ENCODE data around the gene SMYD3.

Gene SMYD3

DNA sequence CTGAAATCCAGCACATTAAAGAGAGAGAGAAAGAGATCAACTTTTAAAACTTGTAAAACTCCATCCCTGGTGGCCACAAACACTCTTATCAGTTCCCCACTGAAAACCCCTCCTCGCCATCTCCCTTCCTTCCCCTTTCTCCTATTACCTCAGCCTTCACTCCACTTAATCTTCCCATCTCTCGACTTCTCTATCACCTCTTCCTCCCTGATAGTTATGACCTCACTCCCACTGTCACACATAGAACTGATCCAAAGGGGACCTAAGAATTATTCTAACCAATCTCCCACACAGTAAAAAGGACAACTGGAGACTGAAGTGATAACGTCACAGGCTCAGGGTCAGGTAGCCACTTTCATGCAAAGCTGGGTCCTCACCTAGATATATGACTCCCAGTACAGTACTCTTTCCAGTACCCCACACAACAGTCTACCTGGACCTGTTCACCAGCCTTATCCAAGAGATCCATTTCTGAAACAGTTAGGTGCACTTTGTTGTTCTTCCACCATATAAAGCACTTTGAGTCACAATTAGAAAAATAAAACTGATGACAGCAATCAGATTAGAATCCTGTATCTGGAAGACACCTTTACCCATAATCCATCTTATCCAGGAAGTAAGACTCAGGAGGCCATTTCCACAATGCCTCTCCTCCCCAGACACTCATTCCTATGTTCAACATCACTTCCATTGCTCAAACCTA, 324.8 kb downstream of the SMYD3 start:
- no peak for DNase-seq
- in situ Hi-C loops (cut with HindIII; ENCODE audit: low pct_ligation_motif_present, low pct_unique_long_range_greater_than_20kb, low sequenced_read_pairs): no loop called here

DNA sequence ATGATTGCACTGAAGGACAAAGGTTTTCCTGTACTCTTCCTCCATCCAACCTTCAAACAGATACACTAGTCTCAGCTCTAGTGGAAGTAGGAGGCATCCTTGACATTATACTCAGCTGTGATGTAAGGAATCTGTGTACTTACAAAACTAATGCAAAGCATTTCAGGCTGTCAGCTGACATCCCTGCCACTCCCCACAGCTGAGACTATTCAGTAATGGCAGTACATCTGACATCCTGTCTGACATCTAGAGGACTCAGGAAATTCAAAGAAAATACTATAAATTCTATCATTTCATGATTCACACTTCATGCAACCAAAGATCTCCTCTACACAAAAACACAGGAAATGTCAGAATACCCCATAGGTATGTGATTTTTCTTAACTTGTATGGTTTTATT, 325.8 kb downstream of the SMYD3 start:
- in situ Hi-C loops (cut with HindIII; ENCODE audit: low pct_ligation_motif_present, low pct_unique_long_range_greater_than_20kb, low sequenced_read_pairs): no loop called here
- no peak for DNase-seq

DNA sequence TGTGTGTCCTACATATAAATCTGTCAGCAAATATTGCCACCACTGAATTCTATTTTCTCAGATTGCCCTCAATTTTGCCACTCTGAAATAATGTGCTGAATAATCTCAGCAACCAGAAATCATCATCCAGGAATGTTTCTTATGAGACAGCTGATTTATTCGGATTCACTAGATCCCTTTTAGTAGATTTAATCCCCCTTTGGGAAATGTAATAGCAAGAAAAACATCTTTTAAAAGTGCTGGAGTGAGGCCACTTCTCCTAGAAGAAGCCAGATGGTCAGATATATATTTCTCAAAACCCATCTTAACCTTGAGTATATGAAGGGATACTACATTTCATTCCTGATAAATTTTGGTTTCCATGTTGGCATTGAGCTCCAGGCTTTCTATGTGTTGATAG, 327.7 kb downstream of the SMYD3 start:
- DNase-seq: no peak
- in situ Hi-C loops (cut with HindIII; ENCODE audit: low pct_ligation_motif_present, low pct_unique_long_range_greater_than_20kb, low sequenced_read_pairs): no loop called here

DNA sequence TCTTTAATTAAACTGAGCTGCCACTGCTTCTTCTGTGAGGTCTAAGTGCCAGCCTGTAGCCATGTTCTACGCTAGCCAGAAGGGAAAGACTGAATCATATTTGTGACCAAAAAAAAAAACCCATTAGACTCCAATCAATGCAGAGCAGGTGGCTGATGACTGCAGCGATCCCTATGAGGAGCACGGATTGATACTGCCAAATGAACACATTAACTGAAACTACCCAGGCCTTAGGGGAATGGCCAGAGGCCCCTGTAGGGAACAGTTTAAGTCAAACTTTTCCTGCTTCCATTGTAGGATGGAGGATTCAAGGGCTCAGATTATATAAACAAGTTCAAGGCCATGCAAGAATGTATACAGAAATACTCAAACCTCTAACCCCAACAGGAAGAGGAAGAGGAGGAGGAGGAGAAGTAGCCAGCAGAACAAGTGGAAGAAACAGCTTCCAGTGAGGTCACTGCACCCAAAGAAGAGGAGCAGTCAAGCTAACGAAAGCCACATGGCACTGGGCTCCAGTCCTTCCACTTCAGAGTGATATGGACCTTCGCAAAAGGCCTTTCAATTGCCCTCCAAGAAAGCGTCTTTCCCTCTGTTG, 328.3 kb downstream of the SMYD3 start:
- in situ Hi-C loops (cut with HindIII; ENCODE audit: low pct_ligation_motif_present, low pct_unique_long_range_greater_than_20kb, low sequenced_read_pairs): no loop called here
- DNase-seq: no peak

DNA sequence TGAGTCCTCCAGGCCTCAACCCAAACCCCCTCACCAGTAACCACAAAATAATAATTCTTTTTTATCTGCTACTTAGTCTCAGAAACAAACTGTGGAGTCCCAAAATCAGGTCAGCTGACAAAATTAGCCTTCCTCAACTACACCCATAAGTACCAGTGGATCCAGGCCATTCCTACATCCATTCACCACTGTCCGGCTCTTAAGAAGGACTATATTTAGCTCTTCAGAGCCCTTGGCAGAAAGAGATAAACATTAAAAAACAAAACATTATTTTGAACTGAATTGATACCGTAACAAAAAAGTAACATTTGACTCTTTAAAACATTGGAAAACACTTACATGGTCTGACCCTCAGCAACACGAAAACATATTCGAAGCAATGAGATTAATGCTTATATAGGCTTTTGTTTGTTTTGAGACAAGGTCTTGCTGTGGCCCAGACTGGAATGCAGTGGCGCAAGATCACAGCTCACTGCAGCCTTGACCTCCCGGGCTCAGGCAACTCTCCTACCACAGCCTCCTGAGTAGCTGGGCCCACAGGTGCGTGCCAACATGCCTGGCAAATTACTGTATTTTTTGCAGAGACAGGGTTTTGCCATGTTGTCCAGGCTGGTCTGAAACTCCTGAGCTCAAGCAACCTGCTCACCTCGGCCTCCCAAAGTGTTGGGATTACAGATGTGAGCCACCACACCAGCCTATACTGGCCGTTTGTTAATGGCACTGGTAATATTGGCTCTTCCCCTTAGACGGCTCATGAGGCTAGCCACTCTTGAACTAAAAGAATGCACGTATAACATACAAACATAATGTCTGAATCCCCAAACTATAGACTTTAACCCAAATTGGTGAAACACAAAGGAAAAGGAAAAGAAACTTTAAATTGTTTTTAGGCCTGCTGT, 330.7 kb downstream of the SMYD3 start:
- no peak for DNase-seq
- in situ Hi-C loops (cut with HindIII; ENCODE audit: low pct_ligation_motif_present, low pct_unique_long_range_greater_than_20kb, low sequenced_read_pairs): no loop called here

DNA sequence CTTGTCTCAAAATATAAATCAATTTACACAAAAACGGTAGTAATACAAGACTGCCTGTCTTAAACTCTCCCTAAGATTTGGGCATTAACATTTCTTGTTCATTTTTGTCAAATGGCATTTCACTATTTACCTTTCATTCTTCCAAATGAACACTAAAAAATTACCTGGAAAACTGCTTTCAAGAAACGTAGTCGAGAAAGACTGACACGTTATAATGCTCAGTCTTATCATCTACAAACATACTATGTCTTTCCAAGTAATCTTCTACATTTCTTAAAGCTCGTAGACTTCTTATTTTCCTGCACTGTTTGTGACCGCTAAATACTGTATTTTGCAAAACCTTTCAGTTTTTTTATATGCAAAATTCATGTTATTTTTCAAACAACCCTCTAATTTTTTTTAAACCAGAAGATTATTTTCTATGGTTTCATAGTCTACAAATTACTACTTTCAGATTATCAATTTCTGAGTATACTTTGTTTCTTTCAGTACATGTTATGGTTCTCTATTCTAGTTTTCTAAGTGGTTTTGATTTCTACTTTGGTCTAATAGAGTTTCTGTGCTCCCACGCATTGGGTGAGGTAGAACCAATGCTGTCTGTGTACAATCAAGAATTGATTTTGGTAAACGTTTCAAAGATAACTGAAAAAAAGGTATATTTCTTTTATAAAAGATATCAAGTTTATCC, 336.4 kb downstream of the SMYD3 start:
- DNase-seq: no peak

DNA sequence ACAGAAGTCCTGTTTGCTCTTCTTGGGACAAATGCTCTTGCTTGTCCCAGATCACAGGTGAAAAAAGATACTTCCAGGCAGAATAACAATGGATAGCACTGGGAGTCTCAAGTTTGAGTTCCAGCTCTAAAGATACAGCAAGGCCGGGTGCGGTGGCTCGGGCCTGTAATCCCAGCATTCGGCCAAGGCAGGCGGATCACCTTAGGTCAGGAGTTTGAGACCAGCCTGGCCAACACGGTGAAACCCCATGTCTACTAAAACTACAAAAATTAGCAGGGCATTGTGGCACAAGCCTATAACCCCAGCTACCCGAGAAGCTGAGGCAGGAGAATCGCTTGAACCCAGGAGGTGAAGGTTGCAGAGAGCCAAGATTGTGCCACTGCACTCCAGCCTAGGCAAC, 337.6 kb downstream of the SMYD3 start:
- DNase-seq: no peak
- in situ Hi-C loops (cut with HindIII; ENCODE audit: low pct_ligation_motif_present, low pct_unique_long_range_greater_than_20kb, low sequenced_read_pairs): no loop called here

More for the DNA sequence above, 336.4 kb downstream of the SMYD3 start:
- in situ Hi-C loops (cut with HindIII; ENCODE audit: low pct_ligation_motif_present, low pct_unique_long_range_greater_than_20kb, low sequenced_read_pairs): no loop called here

DNA sequence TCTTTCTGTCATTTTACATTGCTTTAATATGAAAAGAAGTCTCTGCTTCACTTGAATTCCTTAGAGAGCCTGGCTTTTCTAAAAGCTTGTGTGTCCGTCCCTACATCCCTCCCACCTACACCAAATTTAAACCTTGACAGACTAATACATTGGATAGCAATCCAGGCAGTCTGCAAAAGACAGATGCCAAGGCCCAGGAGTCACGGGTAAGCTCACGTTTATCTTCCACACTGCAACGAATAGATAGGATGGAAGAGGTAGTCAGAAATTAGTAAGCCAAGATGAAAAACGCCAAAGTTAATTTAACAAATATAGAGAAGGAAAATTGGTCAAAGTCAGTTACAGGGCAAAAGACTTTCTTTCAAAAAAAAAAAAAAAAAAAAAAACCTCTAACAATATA, 338.1 kb downstream of the SMYD3 start:
- in situ Hi-C loops (cut with HindIII; ENCODE audit: low pct_ligation_motif_present, low pct_unique_long_range_greater_than_20kb, low sequenced_read_pairs): no loop called here
- no peak for DNase-seq

DNA sequence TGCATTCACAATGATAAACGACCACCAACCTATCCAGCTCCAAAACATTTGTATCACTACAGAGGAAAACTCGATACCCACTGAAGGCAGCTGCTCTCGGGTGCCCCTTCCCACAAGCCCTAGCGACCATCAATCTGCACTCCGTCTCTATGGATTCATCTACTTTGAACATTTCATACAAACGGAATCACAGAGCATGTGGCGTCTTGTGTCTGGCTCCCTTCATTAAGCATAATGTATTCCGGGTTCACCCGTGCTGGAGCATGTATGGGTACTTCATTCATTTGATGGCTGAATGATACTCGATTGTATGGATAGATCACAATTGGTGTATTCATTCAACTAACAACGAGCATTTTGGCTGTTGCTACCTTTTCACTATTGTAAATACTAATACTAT, 340.2 kb downstream of the SMYD3 start:
- in situ Hi-C loops (cut with HindIII; ENCODE audit: low pct_ligation_motif_present, low pct_unique_long_range_greater_than_20kb, low sequenced_read_pairs): no loop called here
- DNase-seq: no peak

DNA sequence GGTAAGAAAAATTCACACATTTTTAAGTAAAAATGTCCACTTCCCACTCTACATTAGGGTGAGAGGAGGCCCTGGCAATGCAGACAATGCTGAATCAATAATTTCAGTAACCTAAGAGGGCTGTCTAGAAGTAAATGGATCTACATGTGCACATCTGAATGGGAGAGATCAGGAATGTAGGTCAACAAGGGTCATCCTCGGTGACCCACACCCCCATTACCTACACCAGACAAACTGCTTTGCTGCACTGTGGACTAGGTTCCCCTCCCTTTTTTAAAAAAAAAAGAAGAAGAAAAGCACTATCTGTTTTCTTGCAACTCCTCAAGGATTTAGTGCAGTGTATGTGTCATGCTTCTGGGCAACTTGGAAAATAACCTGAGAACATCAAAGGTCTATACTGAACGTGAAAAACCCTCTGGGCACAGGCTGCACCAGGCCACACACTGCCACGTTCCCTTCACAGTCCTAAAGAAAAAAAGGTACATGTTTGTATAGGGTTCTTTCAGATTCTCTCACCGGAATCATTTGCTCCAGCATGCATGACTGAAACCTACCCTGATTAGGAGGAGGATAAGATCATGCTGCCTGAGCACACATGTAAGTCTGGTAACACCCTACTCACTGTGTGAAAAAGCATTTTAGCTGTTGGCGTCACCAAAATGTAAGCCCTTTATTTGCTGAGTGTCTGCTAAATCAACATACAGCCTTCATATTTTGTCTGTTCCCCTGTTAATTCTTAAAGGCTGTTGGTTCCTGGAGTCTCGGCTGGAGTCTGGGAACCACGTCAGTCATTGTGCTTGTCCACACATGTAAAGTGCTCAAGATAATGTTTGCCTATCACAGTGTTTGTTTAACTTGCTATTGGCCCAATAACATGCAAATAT, 341.0 kb downstream of the SMYD3 start:
- DNase-seq: no peak
- in situ Hi-C loops (cut with HindIII; ENCODE audit: low pct_ligation_motif_present, low pct_unique_long_range_greater_than_20kb, low sequenced_read_pairs): no loop called here

DNA sequence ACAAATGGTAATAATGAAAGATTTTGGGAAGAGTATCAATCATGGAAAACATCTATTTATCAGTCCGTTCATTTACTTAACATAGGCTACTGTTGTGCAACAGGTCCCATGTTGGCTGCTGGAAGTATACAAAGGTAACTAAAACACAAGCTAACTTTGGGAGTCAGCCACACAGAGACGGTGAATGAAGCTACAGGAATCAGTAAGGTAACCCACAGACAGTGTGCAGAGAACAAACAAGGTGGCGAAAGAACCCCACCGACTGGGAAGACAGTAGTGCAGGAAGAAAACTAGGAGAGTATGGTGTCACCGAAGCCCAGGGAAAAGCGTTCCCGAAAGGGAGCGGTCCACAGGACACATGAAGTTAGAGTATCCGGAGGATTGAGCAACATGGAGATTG, 342.3 kb downstream of the SMYD3 start:
- in situ Hi-C loops (cut with HindIII; ENCODE audit: low pct_ligation_motif_present, low pct_unique_long_range_greater_than_20kb, low sequenced_read_pairs): no loop called here
- DNase-seq: no peak

DNA sequence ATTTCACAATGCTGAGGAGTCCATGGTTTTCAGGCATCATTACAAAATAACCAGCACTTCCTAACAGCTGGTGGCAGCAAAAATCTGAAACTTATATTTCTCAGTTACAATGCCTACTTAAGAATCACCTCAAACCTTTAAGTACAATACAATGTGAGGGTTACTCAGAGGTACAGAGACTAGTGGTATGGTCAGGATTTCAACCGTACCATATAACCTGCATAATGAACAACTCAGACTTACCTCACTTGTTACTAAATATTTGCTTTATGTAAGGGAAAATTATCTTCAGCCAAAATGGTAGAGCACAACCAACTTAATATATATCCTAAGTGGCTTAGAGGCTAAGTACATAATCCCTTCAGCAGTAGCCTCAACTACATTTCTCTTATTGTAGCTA, 344.5 kb downstream of the SMYD3 start:
- in situ Hi-C loops (cut with HindIII; ENCODE audit: low pct_ligation_motif_present, low pct_unique_long_range_greater_than_20kb, low sequenced_read_pairs): no loop called here
- DNase-seq: no peak

DNA sequence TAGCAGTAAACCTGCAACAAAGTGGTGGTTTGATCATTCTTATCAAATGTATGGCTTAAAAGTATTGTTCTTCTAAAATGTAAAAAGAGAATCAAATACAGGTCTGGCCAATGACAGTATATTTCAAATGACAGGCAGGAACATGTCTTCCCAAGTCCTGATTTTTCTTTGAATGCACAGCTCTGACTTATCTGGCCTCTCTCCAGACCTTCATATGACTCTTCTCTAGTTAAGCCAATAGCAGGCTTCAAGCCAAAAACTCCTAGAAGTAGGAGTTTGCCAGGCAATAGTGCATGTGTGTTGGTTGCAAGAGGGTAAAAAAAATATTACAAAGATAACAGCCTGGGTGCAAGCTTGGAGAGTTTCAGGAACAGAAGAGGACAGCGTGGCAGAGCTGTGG, 345.5 kb downstream of the SMYD3 start:
- DNase-seq: no peak
- in situ Hi-C loops (cut with HindIII; ENCODE audit: low pct_ligation_motif_present, low pct_unique_long_range_greater_than_20kb, low sequenced_read_pairs): no loop called here

DNA sequence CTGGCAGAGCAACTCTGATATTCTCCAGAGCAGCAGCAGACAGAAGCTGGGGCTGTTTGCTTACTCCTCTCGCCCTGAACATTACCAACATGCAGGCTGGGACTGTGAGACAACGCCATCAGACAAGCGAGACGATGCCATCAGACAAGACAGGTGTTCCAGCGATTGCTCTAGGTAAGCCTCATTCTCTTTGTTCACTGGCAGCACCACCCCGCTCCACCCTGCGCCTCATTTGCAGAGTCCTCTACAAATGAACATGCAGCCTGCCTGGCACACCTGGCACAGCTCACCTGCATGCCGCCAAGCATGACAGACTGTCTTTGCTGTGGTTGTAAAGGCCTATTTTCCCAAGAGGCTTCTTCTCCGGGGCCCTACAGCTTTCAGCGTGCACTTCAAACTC, 346.2 kb downstream of the SMYD3 start:
- no peak for DNase-seq
- in situ Hi-C loops (cut with HindIII; ENCODE audit: low pct_ligation_motif_present, low pct_unique_long_range_greater_than_20kb, low sequenced_read_pairs): no loop called here

DNA sequence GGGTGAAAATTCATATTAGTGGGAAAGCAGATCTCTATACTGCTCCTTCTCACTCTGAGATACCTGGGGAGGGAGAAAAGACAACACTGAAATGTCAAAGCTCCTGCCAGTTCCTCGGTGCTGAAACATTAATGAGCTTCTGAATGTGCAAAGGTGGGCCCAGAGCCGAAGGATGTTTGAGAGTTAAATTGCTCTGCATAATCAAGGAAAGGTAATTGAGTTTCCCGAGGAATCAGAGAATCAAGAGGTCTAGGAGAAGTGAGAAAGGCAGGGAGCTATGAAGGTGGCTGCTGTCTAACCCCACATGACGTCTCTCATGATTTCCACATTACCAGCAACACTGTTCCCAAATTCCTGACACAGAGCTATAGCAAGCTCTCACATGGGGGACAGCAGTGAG, 346.7 kb downstream of the SMYD3 start:
- DNase-seq: no peak
- in situ Hi-C loops (cut with HindIII; ENCODE audit: low pct_ligation_motif_present, low pct_unique_long_range_greater_than_20kb, low sequenced_read_pairs): no loop called here

DNA sequence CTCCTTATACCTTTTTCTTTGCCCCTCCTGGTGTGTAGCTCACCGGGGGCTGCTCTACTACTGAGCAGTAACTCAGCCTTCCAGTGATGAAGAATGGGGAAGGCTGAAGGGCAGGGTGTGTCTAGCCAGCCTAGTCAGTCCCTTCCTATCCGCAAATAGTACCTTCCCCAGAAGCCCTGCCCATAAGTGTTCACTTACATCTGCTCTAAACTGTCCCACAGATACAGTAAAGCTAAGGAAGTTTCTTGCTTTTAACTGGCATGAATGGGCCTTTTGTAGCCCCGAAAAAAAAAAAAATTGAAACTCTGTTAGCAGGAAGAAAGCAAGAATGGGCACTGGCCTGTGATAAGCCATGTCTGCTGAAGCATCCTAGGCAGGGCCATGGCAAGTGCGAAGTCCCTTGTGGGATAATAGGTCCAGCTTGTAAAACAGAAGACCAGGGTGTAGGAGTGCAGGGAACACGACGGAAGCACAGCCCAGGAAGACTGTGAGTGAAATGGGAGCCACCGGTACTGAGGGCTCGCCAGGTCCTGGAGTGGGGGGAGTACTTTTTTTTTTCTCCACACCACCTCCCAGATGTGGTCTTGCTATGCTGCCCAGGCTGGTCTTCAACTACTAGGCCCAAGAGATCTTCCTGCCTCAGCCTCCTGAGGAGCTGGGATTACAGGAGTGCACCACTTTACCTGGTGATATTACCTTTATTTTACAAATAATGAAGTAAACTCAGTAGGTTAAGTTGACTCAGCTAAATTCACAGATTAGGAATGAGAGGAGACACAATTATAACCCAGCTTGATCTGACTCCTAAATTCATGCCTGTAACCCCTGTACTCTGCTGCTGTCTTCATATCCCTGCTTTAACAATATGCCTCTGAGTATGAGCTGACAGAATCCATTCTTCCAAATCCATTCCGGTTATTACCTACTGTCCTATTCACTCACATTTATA, 347.5 kb downstream of the SMYD3 start:
- DNase-seq: no peak

DNA sequence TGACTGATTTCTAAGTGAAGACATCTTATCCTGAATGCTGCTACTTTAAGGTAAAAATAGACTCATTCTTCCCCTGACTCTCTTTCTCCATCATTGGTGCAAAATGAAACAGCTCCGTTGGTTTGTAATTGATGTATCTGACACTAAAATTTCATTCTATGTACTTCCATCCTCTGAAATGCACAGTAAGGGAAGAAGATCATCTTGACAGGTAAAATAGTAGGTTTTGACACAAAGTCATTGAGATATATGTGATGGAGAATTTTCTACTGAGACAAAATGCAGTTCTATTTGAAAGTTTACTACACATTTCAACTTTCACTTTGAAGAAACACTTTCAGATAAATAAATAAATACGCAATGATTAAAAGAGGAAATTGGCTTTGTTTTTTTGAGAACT, 348.9 kb downstream of the SMYD3 start:
- no peak for DNase-seq
- in situ Hi-C loops (cut with HindIII; ENCODE audit: low pct_ligation_motif_present, low pct_unique_long_range_greater_than_20kb, low sequenced_read_pairs): no loop called here

More for the DNA sequence above, 347.5 kb downstream of the SMYD3 start:
- in situ Hi-C loops (cut with HindIII; ENCODE audit: low pct_ligation_motif_present, low pct_unique_long_range_greater_than_20kb, low sequenced_read_pairs): no loop called here

Data from ACHN (cell line).